Measurements from ENCODE around the gene TCF4. TPM values are rescaled to one million over a fixed set of nuclear protein-coding genes. Genes with fewer than 3 reads are reported as not detected.
A peak's percentile ranks its signal among the peaks of the same experiment; 100 is the strongest.

The TCF4 gene
- total RNA-seq, 1 experiment from 2014 or later, result 104 TPM

DNA sequence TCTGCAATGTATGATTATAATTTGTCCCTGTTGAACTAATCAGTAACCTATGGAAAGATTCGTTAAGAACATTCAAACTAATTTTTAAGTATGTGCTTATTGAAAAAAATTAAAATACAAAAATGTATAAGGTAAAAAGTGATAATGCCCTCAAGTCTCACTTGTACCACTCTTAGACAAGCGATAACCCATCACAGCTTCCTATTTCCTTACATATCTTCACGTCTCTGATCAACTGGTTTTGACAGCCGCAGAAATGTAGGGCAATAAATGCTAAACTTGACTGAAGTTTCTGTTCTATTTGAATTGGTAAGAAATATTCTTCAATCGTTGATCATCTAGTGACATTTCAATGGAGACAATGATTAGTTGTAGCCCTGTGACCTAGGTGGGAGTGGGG lies 112.5 kb downstream of the TCF4 start (continued):
- TF ChIP-seq, protein P1, sequence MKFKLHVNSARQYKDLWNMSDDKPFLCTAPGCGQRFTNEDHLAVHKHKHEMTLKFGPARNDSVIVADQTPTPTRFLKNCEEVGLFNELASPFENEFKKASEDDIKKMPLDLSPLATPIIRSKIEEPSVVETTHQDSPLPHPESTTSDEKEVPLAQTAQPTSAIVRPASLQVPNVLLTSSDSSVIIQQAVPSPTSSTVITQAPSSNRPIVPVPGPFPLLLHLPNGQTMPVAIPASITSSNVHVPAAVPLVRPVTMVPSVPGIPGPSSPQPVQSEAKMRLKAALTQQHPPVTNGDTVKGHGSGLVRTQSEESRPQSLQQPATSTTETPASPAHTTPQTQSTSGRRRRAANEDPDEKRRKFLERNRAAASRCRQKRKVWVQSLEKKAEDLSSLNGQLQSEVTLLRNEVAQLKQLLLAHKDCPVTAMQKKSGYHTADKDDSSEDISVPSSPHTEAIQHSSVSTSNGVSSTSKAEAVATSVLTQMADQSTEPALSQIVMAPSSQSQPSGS (CRISPR knock-in tag; IDR thresholded peaks at IDR 0.05; ENCODE audit: borderline replicate concordance, low read depth), result no peak
- TF ChIP-seq ETV6 (CRISPR knock-in tag; IDR thresholded peaks at IDR 0.05) (no peak), ZNF423 (CRISPR knock-in tag; IDR thresholded peaks at IDR 0.05) (no peak), USF2 (CRISPR knock-in tag; IDR thresholded peaks at IDR 0.05) (no peak), SMAD4 (CRISPR knock-in tag; IDR thresholded peaks at IDR 0.05) (no peak), ZNF138 (CRISPR knock-in tag; conservative IDR thresholded peaks at IDR 0.05) (no peak), ERG (CRISPR knock-in tag; IDR thresholded peaks at IDR 0.05) (no peak), RORB (CRISPR knock-in tag; IDR thresholded peaks at IDR 0.05) (no peak), PRRX2 (CRISPR knock-in tag; IDR thresholded peaks at IDR 0.05) (no peak), GRHL2 (CRISPR knock-in tag; IDR thresholded peaks at IDR 0.05; ENCODE audit: insufficient replicate concordance, severe bottlenecking) (no peak)
- TF ChIP-seq, protein P2, sequence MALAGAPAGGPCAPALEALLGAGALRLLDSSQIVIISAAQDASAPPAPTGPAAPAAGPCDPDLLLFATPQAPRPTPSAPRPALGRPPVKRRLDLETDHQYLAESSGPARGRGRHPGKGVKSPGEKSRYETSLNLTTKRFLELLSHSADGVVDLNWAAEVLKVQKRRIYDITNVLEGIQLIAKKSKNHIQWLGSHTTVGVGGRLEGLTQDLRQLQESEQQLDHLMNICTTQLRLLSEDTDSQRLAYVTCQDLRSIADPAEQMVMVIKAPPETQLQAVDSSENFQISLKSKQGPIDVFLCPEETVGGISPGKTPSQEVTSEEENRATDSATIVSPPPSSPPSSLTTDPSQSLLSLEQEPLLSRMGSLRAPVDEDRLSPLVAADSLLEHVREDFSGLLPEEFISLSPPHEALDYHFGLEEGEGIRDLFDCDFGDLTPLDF (CRISPR knock-in tag; IDR thresholded peaks at IDR 0.05), result no peak
- TF ChIP-seq, protein P3, sequence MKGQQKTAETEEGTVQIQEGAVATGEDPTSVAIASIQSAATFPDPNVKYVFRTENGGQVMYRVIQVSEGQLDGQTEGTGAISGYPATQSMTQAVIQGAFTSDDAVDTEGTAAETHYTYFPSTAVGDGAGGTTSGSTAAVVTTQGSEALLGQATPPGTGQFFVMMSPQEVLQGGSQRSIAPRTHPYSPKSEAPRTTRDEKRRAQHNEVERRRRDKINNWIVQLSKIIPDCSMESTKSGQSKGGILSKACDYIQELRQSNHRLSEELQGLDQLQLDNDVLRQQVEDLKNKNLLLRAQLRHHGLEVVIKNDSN (CRISPR knock-in tag; IDR thresholded peaks at IDR 0.05), result no peak

DNA sequence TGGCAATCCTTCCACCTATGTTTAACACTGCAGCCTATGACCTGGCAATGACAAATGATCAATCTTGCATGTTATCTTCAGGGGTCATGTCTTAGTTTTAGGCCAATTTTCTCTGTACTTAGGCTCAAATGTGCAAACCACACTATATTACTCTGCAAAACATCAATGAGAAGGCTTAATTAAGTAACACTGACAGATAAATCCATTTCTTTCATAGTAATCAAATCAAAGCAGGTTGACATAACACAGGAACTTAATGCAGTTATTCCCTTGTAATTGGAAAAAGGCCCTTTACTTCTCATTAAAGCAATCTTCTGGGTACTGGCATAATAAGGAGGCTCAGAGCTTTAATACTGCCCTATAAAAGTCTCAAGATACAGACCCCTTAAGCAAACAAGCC lies 114.4 kb downstream of the TCF4 start:
- Mint-ChIP-seq H3K36me3 (no peaks in the 10 kb centered on the region), H3K9me3 (no peaks in the 10 kb centered on the region), H3K27me3 (ENCODE audit: low read depth) (no peaks in the 10 kb centered on the region), H3K27ac (peak overlapping the region; percentile 61), H3K4me1 (peaks cover 77% of the 10 kb centered on the region), H3K4me3 (no peak overlapping the region)
- DNase-seq (ENCODE audit: low spot score), result no peak
- POLR2A ChIA-PET, result no interaction called here
- no peak for TF ChIP-seq HMGA2 (CRISPR knock-in tag; IDR thresholded peaks at IDR 0.05)
- no peak for TF ChIP-seq CBFB (CRISPR knock-in tag; IDR thresholded peaks at IDR 0.05; ENCODE audit: low read depth)
- no peak for TF ChIP-seq RORB (CRISPR knock-in tag; IDR thresholded peaks at IDR 0.05)
- TF ChIP-seq TEAD1 (CRISPR knock-in tag; IDR thresholded peaks at IDR 0.05), result no peak
- TF ChIP-seq, protein P4, sequence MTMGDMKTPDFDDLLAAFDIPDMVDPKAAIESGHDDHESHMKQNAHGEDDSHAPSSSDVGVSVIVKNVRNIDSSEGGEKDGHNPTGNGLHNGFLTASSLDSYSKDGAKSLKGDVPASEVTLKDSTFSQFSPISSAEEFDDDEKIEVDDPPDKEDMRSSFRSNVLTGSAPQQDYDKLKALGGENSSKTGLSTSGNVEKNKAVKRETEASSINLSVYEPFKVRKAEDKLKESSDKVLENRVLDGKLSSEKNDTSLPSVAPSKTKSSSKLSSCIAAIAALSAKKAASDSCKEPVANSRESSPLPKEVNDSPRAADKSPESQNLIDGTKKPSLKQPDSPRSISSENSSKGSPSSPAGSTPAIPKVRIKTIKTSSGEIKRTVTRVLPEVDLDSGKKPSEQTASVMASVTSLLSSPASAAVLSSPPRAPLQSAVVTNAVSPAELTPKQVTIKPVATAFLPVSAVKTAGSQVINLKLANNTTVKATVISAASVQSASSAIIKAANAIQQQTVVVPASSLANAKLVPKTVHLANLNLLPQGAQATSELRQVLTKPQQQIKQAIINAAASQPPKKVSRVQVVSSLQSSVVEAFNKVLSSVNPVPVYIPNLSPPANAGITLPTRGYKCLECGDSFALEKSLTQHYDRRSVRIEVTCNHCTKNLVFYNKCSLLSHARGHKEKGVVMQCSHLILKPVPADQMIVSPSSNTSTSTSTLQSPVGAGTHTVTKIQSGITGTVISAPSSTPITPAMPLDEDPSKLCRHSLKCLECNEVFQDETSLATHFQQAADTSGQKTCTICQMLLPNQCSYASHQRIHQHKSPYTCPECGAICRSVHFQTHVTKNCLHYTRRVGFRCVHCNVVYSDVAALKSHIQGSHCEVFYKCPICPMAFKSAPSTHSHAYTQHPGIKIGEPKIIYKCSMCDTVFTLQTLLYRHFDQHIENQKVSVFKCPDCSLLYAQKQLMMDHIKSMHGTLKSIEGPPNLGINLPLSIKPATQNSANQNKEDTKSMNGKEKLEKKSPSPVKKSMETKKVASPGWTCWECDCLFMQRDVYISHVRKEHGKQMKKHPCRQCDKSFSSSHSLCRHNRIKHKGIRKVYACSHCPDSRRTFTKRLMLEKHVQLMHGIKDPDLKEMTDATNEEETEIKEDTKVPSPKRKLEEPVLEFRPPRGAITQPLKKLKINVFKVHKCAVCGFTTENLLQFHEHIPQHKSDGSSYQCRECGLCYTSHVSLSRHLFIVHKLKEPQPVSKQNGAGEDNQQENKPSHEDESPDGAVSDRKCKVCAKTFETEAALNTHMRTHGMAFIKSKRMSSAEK (CRISPR knock-in tag; IDR thresholded peaks at IDR 0.05; ENCODE audit: borderline replicate concordance), result no peak
- TF ChIP-seq, protein P5, sequence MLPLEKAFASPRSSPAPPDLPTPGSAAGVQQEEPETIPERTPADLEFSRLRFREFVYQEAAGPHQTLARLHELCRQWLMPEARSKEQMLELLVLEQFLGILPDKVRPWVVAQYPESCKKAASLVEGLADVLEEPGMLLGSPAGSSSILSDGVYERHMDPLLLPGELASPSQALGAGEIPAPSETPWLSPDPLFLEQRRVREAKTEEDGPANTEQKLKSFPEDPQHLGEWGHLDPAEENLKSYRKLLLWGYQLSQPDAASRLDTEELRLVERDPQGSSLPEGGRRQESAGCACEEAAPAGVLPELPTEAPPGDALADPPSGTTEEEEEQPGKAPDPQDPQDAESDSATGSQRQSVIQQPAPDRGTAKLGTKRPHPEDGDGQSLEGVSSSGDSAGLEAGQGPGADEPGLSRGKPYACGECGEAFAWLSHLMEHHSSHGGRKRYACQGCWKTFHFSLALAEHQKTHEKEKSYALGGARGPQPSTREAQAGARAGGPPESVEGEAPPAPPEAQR (CRISPR knock-in tag; IDR thresholded peaks at IDR 0.05), result no peak
- no peak for TF ChIP-seq TEAD4 (CRISPR knock-in tag; IDR thresholded peaks at IDR 0.05)
- no peak for TF ChIP-seq ZNF396 (CRISPR knock-in tag; IDR thresholded peaks at IDR 0.05; ENCODE audit: borderline replicate concordance)
- no peak for TF ChIP-seq NR2C2 (CRISPR knock-in tag; IDR thresholded peaks at IDR 0.05)
- TF ChIP-seq SP1 (CRISPR knock-in tag; conservative IDR thresholded peaks at IDR 0.05), result no peak
- TF ChIP-seq, protein P6, sequence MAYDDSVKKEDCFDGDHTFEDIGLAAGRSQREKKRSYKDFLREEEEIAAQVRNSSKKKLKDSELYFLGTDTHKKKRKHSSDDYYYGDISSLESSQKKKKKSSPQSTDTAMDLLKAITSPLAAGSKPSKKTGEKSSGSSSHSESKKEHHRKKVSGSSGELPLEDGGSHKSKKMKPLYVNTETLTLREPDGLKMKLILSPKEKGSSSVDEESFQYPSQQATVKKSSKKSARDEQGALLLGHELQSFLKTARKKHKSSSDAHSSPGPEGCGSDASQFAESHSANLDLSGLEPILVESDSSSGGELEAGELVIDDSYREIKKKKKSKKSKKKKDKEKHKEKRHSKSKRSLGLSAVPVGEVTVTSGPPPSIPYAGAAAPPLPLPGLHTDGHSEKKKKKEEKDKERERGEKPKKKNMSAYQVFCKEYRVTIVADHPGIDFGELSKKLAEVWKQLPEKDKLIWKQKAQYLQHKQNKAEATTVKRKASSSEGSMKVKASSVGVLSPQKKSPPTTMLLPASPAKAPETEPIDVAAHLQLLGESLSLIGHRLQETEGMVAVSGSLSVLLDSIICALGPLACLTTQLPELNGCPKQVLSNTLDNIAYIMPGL (CRISPR knock-in tag; IDR thresholded peaks at IDR 0.05), result no peak
- no peak for TF ChIP-seq TCF7 (CRISPR knock-in tag; IDR thresholded peaks at IDR 0.05; ENCODE audit: low read depth)
- no peak for TF ChIP-seq SMAD4 (CRISPR knock-in tag; IDR thresholded peaks at IDR 0.05)
- no peak for ATAC-seq
- CTCF ChIA-PET, result no interaction called here

Data from WTC11 (cell line).